NCI-H1092 (cell line): ENCODE data around the gene BMP8A.

ENCODE experiments used
- DNase-seq: peaks from one replicate; lab custom pipeline; 2025; lab: John Stamatoyannopoulos, UW

Gene BMP8A

DNA sequence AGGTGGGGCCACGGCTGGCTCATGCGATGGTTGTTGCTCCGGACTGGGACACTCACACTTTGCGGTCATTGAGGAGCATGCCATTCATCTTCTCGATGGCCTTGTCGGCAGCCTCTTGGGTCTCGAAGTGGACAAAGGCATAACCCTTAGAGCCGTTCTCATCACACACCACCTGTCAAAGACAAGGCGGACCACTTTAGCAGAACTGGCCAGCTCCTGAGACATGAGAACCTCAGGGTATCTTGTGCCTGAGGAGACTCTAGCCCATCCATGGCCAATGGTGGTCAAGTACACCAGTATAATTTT lies 79.7 kb downstream of the BMP8A start:
- DNase-seq: no peak

DNA sequence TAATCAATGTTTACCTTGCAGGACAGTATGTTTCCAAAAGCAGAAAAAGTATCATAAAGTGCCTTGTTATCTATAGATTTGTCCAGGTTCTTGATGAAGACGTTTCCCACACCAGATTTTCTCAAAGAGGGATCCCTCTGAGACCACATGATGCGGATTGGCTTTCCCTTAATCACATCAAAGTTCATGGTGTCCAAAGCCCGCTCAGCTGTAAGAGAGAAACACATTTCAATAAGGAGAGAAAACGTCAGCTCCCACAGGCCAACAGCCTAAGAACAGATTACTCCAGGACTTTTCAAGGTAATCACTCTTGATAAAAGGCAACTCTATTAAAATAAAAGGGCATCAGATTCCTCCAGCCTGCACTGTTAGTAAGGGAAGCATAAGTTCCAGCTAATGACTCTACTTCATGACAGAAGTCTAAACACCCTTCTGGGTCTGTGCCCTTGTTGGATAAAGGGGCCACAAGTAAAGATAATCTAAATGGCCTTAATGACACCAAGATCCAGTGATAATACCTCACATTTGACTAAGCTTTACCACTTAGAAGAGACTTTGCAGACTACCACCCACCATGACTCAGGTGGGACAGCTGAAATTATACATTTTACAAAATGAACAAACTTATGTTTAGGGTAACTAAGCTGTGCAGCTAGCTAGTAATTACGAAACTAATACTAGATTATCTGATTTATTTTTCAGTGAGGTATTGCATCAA lies 81.1 kb downstream of the BMP8A start:
- no peak for DNase-seq

DNA sequence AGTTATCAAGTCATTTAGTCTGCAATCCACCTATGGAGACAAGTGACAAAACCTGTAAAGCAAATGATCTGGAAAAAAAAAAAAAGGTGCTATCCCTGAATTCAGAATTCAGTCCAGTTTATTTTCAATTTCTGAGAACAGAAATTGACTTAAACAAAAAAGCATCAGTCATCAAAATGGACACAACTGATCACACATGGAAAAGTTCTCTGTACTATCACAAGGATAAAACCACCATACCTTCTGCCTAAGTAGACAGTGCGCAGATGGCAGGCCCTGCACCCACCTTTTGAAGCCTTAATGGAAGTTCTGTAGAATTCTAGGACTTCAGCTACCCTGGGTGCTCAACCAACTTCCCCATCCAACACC lies 81.6 kb downstream of the BMP8A start:
- DNase-seq: no peak

GRCh38 chr1:39573736-39574624 lies 82.5 kb downstream of the BMP8A start:
- no peak for DNase-seq

- DNase-seq: no peak
Measured at GRCh38 chr1:39574646-39575045, 83.2 kb downstream of the BMP8A start.
